GM12878 (cell line): Measurements from ENCODE around the gene ACADVL. TPM values are rescaled to one million over a fixed set of nuclear protein-coding genes. Genes with fewer than 3 reads are reported as not detected.

Experiments used
- ATAC-seq: fragments of 200-7000 bp; cut with Tn5 transposase; 3 replicates; pipeline ENCODE4 v1.9.1; 2020; ENCODE audit warnings: mild to moderate bottlenecking, moderate library complexity
- BruUV-seq: library from RNA; stranded (reverse); fragments of 400-500 nt; replicated peaks from 2 replicates; lab custom pipeline; 2021; lab: Mats Ljungman, UMichigan
- CTCF ChIA-PET: fragments of 300-600 bp; sonication (Branson Sonifier 250); formaldehyde crosslinking; extraction: SDS; loops from one replicate; lab custom pipeline; 2021; ENCODE audit warnings: inconsistent platforms; lab: Yijun Ruan, JAX
- POLR2A ChIA-PET: fragments of 350-600 bp; formaldehyde crosslinking; extraction: SDS; loops from one replicate; lab custom pipeline; 2021; ENCODE audit warnings: inconsistent platforms; lab: Charles Lee
- RAD21 ChIA-PET: fragments of 300-600 bp; sonication (Branson Sonifier 250); formaldehyde crosslinking; loops from one replicate; lab custom pipeline; 2023; ENCODE audit warnings: antibody characterized with exemption; ENCODE audit not compliant: unreplicated experiment; lab: Charles Lee
- SMC1A ChIA-PET: fragments of 300-600 bp; sonication (Branson Sonifier 250); formaldehyde crosslinking; loops from one replicate; lab custom pipeline; 2023; ENCODE audit not compliant: unreplicated experiment, uncharacterized antibody; lab: Charles Lee
- DNase-seq: peaks from one replicate; pipeline ENCODE4 v3.0.0-alpha.2; 2011; ENCODE audit warnings: low read depth, low spot score
- FAIRE-seq: peaks from 3 replicates; lab custom pipeline; 2011; peaks lifted over from hg19 to GRCh38; lab: Jason Lieb, UNC
- H2AFZ ChIP-seq: 2 replicates; pipeline ENCODE4 v1.6.0; 2011; ENCODE audit warnings: low read depth, low read length, control low read depth; ENCODE audit not compliant: control insufficient read depth
- H3K27ac ChIP-seq: 2 replicates; pipeline ENCODE4 v1.5.1; 2011; ENCODE audit warnings: control low read depth; ENCODE audit not compliant: control insufficient read depth, insufficient read depth
- H3K27me3 ChIP-seq, 2 experiments: replicated peaks in 1 of 2; 2 replicates each; pipeline versions ENCODE4 v1.6.0 to v1.6.1; 2011; ENCODE audit warnings: low read length in 1 of 2; ENCODE audit not compliant: control insufficient read depth in 2 of 2, insufficient read depth in 2 of 2
- H3K36me3 ChIP-seq, 2 experiments: 2 replicates each; pipeline ENCODE4 v1.5.1; 2011; ENCODE audit warnings: low read length in 1 of 2; ENCODE audit not compliant: control insufficient read depth in 2 of 2, insufficient read depth in 2 of 2
- H3K4me1 ChIP-seq: 2 replicates; pipeline ENCODE4 v1.6.1; 2011; ENCODE audit warnings: mild to moderate bottlenecking, low read length, moderate library complexity, mixed read lengths; ENCODE audit not compliant: control insufficient read depth, insufficient read depth
- H3K4me2 ChIP-seq: 2 replicates; pipeline ENCODE4 v1.6.0; 2011; ENCODE audit warnings: control low read depth; ENCODE audit not compliant: control insufficient read depth, insufficient read depth
- H3K4me3 ChIP-seq: fragments of 200-600 bp; sonication (generic); 2 replicates; pipeline ENCODE4 v1.5.1; 2016
- H3K79me2 ChIP-seq: 2 replicates; pipeline ENCODE4 v1.6.0; 2011; ENCODE audit warnings: low read length; ENCODE audit not compliant: control insufficient read depth, insufficient read depth
- H3K9ac ChIP-seq: 2 replicates; pipeline ENCODE4 v1.8.0; 2011; ENCODE audit warnings: low read length, control low read depth, mixed read lengths; ENCODE audit not compliant: control insufficient read depth, insufficient read depth
- H3K9me3 ChIP-seq: replicated peaks from 3 replicates; pipeline ENCODE4 v1.5.1; 2011; ENCODE audit warnings: mild to moderate bottlenecking, low read length; ENCODE audit not compliant: control insufficient read depth, insufficient read depth
- H4K20me1 ChIP-seq: 2 replicates; pipeline ENCODE4 v1.6.0; 2011; ENCODE audit not compliant: control insufficient read depth, insufficient read depth
- CBFB ChIP-seq: IDR thresholded peaks from 2 replicates; pipeline ENCODE4 v1.6.1; 2016; ENCODE audit warnings: antibody characterized with exemption, low read depth
- CHD2 ChIP-seq: IDR thresholded peaks from 2 replicates; pipeline ENCODE4 v1.6.1; 2011; ENCODE audit warnings: low read depth, low read length, improper control_type of control experiment, borderline replicate concordance
- CREM ChIP-seq: IDR thresholded peaks from 2 replicates; pipeline ENCODE4 v1.6.1; 2014; ENCODE audit warnings: antibody characterized with exemption, low read depth
- CTCF ChIP-seq, 3 experiments: IDR thresholded peaks in 2 of 3; conservative IDR thresholded peaks in 1 of 3; 2 replicates each; pipeline ENCODE4 v1.5.1; 2011; ENCODE audit warnings: low read depth in 3 of 3, low read length in 3 of 3, mild to moderate bottlenecking in 3 of 3, control low read depth in 2 of 3, moderate library complexity in 2 of 3, inconsistent platforms in 1 of 3, mixed read lengths in 1 of 3; ENCODE audit not compliant: control insufficient read depth in 2 of 3, insufficient read depth in 1 of 3; ENCODE audit errors: extremely low read depth in 1 of 3
- EED ChIP-seq: sonication (generic); IDR thresholded peaks from 2 replicates; pipeline ENCODE4 v1.6.1; 2016; ENCODE audit warnings: antibody characterized with exemption, low read depth
- MEF2A ChIP-seq: IDR thresholded peaks from 2 replicates; pipeline ENCODE4 v1.6.1; 2011; ENCODE audit warnings: low read depth, mild to moderate bottlenecking, low read length, moderate library complexity; ENCODE audit not compliant: insufficient read depth
- MYB ChIP-seq: fragments of 150-350 bp; IDR thresholded peaks from 2 replicates; pipeline ENCODE4 v1.6.1; 2014; ENCODE audit warnings: mild to moderate bottlenecking, low read depth, low read length, borderline replicate concordance
- NFYB ChIP-seq: IDR thresholded peaks from 2 replicates; pipeline ENCODE4 v1.6.1; 2011; ENCODE audit warnings: low read depth, mild to moderate bottlenecking, low read length, improper control_type of control experiment, moderate library complexity; ENCODE audit not compliant: insufficient read depth
- NKRF ChIP-seq: fragments of 450-650 bp; conservative IDR thresholded peaks from 2 replicates; pipeline ENCODE4 v1.6.1; 2017; ENCODE audit warnings: mild to moderate bottlenecking, moderate library complexity
- RFX5 ChIP-seq: IDR thresholded peaks from 2 replicates; pipeline ENCODE4 v1.6.1; 2011; ENCODE audit warnings: low read depth, low read length, improper control_type of control experiment
- SIN3A ChIP-seq: IDR thresholded peaks from 2 replicates; pipeline ENCODE4 v1.6.1; 2012; ENCODE audit warnings: low read depth, low read length, improper control_type of control experiment
- SMAD1 ChIP-seq: fragments of 450-650 bp; IDR thresholded peaks from 2 replicates; pipeline ENCODE4 v1.6.1; 2018; ENCODE audit warnings: mild to moderate bottlenecking, low read depth; ENCODE audit not compliant: partially characterized antibody
- SMC3 ChIP-seq: IDR thresholded peaks from 2 replicates; pipeline ENCODE4 v1.6.1; 2011; ENCODE audit warnings: low read length, improper control_type of control experiment, borderline replicate concordance
- SREBF1 ChIP-seq: IDR thresholded peaks from 2 replicates; pipeline ENCODE4 v1.6.1; 2012; ENCODE audit warnings: mild to moderate bottlenecking, low read length
- ZNF217 ChIP-seq: fragments of 450-650 bp; IDR thresholded peaks from 2 replicates; pipeline ENCODE4 v1.6.1; 2017; ENCODE audit warnings: antibody characterized with exemption, mild to moderate bottlenecking
- ZNF384 ChIP-seq: IDR thresholded peaks from 2 replicates; pipeline ENCODE4 v1.6.1; 2012; ENCODE audit warnings: low read depth, mild to moderate bottlenecking, low read length, improper control_type of control experiment, borderline replicate concordance
- ZNF622 ChIP-seq: fragments of 450-650 bp; IDR thresholded peaks from 2 replicates; pipeline ENCODE4 v1.6.1; 2017; ENCODE audit warnings: mild to moderate bottlenecking, inconsistent platforms
- WGBS: methylation state at CpG from one replicate; pipeline ENCODE4 v1.1.6; 2016; ENCODE audit warnings: low lambda C conversion rate; ENCODE audit not compliant: insufficient replicate concordance, insufficient coverage; ENCODE audit errors: missing lambda C conversion rate; 5-methylcytosine and 5-hydroxymethylcytosine counted together
- in situ Hi-C: fragments of 300-500 bp; cut with MboI; formaldehyde crosslinking; loops from 9 replicates; pipeline ENCODE4 v1.14.3; 2018; ENCODE audit warnings: mixed read lengths
- intact Hi-C: fragments of 100-400 bp; cut with micrococcal nuclease; formaldehyde crosslinking; loops from one replicate; pipeline ENCODE4 v1.14.2; 2022; ENCODE audit not compliant: unreplicated experiment
- polyA plus RNA-seq, 11 experiments: library from polyadenylated mRNA; depleted of rRNA in 4 of 11; unstranded in 6 of 11; stranded (reverse) in 5 of 11; fragments of >200 nt; fragmentation: Nextera tagmentation in 4 of 11; fragmentation: Illumina TruSeq in 1 of 11; extraction: Ambion mirVana in 4 of 11; extraction: Trizol in 1 of 11; gene quantifications; 1 replicate in 1 of 11; 2 replicates in 10 of 11; pipeline versions ENCODE4 v1.2.1 to v1.2.3, GENCODE V29; 2011 to 2016; ENCODE audit warnings: inconsistent platforms in 2 of 11, missing spikeins in 2 of 11, low read depth in 1 of 11
- total RNA-seq, 4 experiments: library from RNA; depleted of rRNA in 3 of 4; stranded (reverse); fragments of >200 nt in 3 of 4; fragmentation: Illumina TruSeq in 1 of 4; extraction: Trizol in 1 of 4; gene quantifications; 2 replicates each; pipeline versions ENCODE4 v1.2.1 to v1.2.3, GENCODE V29; 2013 to 2021
- TF ChIP-seq, protein P1 (sequence below): fragments of 450-650 bp; IDR thresholded peaks from 2 replicates; pipeline ENCODE4 v1.6.1; 2016; ENCODE audit warnings: mild to moderate bottlenecking

ACADVL gene
- total and polyA plus RNA-seq, 10 of the 15 experiments (the other 5 are each of a cell fraction or from before 2014, with no cell fraction given) = 25.4 to 232 (median 180) TPM

GRCh38 chr17:7214300-7215135 is 5.2 kb upstream of the ACADVL start:
- no TSS peak for BruUV-seq
- H3K4me3 ChIP-seq = peak overlapping the region; percentile 72
- ChIA-PET RAD21 (interaction anchor here (0.6 to 0.9 kb wide), 5 partner anchors 28 to 297 kb away, joined by 3 to 4 read pairs (median 3); partner anchors contain the start of gene GABARAP), POLR2A (interaction anchor here (0.6 to 3.3 kb wide), 6 partner anchors 20 to 474 kb away, joined by 3 to 12 read pairs (median 4); partner anchors contain the start of genes DVL2, PHF23 and WRAP53), CTCF (interaction anchor here (0.8 to 1.9 kb wide), 8 partner anchors 26 to 210 kb away, joined by 3 to 7 read pairs (median 4); partner anchors contain the start of genes ACAP1 and SLC2A4), SMC1A (interaction anchor here (0.5 to 1.6 kb wide), 2 partner anchors 37 to 58 kb away, joined by 4 read pairs; partner anchors contain the start of gene CTDNEP1)
- no peaks in the 10 kb centered on the region for H3K27me3 ChIP-seq
- H3K9ac ChIP-seq = no peak overlapping the region
- in situ Hi-C loops = no loop called here
- H4K20me1 ChIP-seq = no peaks in the 10 kb centered on the region
- no peaks in the 10 kb centered on the region for H3K36me3 ChIP-seq
- under 1% methylated on average over 38 of the region's 45 CpGs for WGBS
- H3K79me2 ChIP-seq = no peaks in the 10 kb centered on the region
- FAIRE-seq (peak; percentile 97), DNase-seq (peak; percentile 89), ATAC-seq (peak; percentile 91)
- H2AFZ ChIP-seq = peak overlapping the region; percentile 41
- H3K27ac ChIP-seq = no peak overlapping the region; the same call in 1 of the 2 replicates
- no peaks in the 10 kb centered on the region for H3K9me3 ChIP-seq
- H3K4me1 ChIP-seq = peaks cover 18% of the 10 kb centered on the region
- H3K4me2 ChIP-seq = peak overlapping the region; percentile 89
- intact Hi-C loops = loop anchor here (1.0 to 5.0 kb wide), 4 partner anchors 9 to 83 kb away; partner anchors contain the start of genes ELP5 and PHF23
- TF ChIP-seq NKRF (0 out of 2 replicates have a peak, but pooled peaks have one; percentile 23), MEF2A (0 out of 2 replicates have a peak, but pooled peaks have one; percentile 13), SREBF1 (peak; percentile 57), ZNF622 (no peak), RFX5 (peak; percentile 94), SMAD1 (no peak), ZNF384 (no peak), CBFB (no peak), CTCF (IDR thresholded peaks at IDR 0.05 in 2 of 3, conservative IDR thresholded peaks at IDR 0.05 in 1 of 3; ENCODE audit: control insufficient read depth in 2 of 3, extremely low read depth in 1 of 3, insufficient read depth in 1 of 3, low read depth in 3 of 3, low read length in 3 of 3) (peak; percentile 56 to 59 (median 56); a peak in 5 of 6 replicates), CHD2 (peak; percentile 68), ZNF217 (no peak), NFYB (peak; percentile 77), SMC3 (0 out of 2 replicates have a peak, but pooled peaks have one; percentile 5), SIN3A (peak; percentile 62), MYB (no peak), EED (no peak), CREM (peak; percentile 55)
- TF ChIP-seq, protein P1, sequence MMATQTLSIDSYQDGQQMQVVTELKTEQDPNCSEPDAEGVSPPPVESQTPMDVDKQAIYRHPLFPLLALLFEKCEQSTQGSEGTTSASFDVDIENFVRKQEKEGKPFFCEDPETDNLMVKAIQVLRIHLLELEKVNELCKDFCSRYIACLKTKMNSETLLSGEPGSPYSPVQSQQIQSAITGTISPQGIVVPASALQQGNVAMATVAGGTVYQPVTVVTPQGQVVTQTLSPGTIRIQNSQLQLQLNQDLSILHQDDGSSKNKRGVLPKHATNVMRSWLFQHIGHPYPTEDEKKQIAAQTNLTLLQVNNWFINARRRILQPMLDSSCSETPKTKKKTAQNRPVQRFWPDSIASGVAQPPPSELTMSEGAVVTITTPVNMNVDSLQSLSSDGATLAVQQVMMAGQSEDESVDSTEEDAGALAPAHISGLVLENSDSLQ = peak; percentile 91
